SK-N-SH (cell line): ENCODE measurements around the gene FBXO10. TPM values are rescaled to one million over a fixed set of nuclear protein-coding genes. Genes with fewer than 3 reads are reported as not detected.

ENCODE experiments used
- CTCF ChIA-PET: fragments of 300-600, 350-600 bp; formaldehyde crosslinking; extraction: SDS; loops from one replicate; lab custom pipeline; 2021; lab: Yijun Ruan, JAX
- POLR2A ChIA-PET: fragments of 350-600 bp; sonication (Branson Sonifier 250); formaldehyde crosslinking; extraction: SDS; loops from one replicate; lab custom pipeline; 2020; ENCODE audit warnings: antibody characterized with exemption, inconsistent platforms; lab: Yijun Ruan, JAX
- DNase-seq: peaks from one replicate; pipeline ENCODE4 v3.0.0; 2012
- H2AFZ ChIP-seq: fragments of 200-600 bp; sonication (generic); 2 replicates; pipeline ENCODE4 v1.8.1; 2016; ENCODE audit warnings: antibody characterized with exemption, mild to moderate bottlenecking, low read depth
- H3F3A ChIP-seq: fragments of 200-600 bp; sonication (generic); replicated peaks from 2 replicates; pipeline ENCODE3; 2016; ENCODE audit warnings: antibody characterized with exemption, mild to moderate bottlenecking; ENCODE audit not compliant: insufficient read depth
- H3K27ac ChIP-seq, 2 experiments: fragments of 200-500 bp in 1 of 2; fragments of 200-600 bp in 1 of 2; sonication (Bioruptor generic) in 1 of 2; sonication (generic), shearing (Covaris generic) in 1 of 2; 2 replicates each; pipeline versions ENCODE4 v1.5.1 to v1.6.1; 2014 to 2016; ENCODE audit warnings: low read depth in 2 of 2, inconsistent platforms in 1 of 2, low read length in 1 of 2, mild to moderate bottlenecking in 1 of 2, mixed read lengths in 1 of 2
- H3K27me3 ChIP-seq: fragments of 200-600 bp; sonication (generic), shearing (Covaris generic); 2 replicates; pipeline ENCODE4 v1.6.1; 2016; ENCODE audit warnings: mixed run types; ENCODE audit not compliant: insufficient read depth
- H3K36me3 ChIP-seq, 2 experiments: fragments of 200-500 bp in 1 of 2; fragments of 200-600 bp in 1 of 2; sonication (Bioruptor generic) in 1 of 2; sonication (generic) in 1 of 2; replicated peaks in 1 of 2; 2 replicates each; pipeline versions ENCODE3 to v1.5.1; 2014 to 2016; ENCODE audit warnings: low read length in 1 of 2, mild to moderate bottlenecking in 1 of 2; ENCODE audit not compliant: insufficient read depth in 2 of 2, control insufficient read depth in 1 of 2
- H3K4me1 ChIP-seq, 2 experiments: fragments of 200-500 bp in 1 of 2; fragments of 200-600 bp in 1 of 2; sonication (Bioruptor generic) in 1 of 2; sonication (generic), shearing (Covaris generic) in 1 of 2; 2 replicates each; pipeline versions ENCODE4 v1.5.1 to v1.6.1; 2014 to 2016; ENCODE audit warnings: low read depth in 1 of 2, low read length in 1 of 2, mixed run types in 1 of 2; ENCODE audit not compliant: insufficient read depth in 2 of 2, control insufficient read depth in 1 of 2
- H3K4me2 ChIP-seq: fragments of 200-600 bp; sonication (generic), shearing (Covaris generic); 2 replicates; pipeline ENCODE4 v1.6.1; 2017; ENCODE audit warnings: mixed run types
- H3K4me3 ChIP-seq, 2 experiments: fragments of 200-500 bp in 1 of 2; fragments of 200-600 bp in 1 of 2; sonication (Bioruptor generic) in 1 of 2; sonication (generic), shearing (Covaris generic) in 1 of 2; 2 replicates each; pipeline versions ENCODE4 v1.5.1 to v1.8.1; 2014 to 2016; ENCODE audit warnings: low read depth in 2 of 2, inconsistent platforms in 1 of 2, low read length in 1 of 2, mild to moderate bottlenecking in 1 of 2, mixed read lengths in 1 of 2, moderate library complexity in 1 of 2
- H3K79me2 ChIP-seq: fragments of 200-600 bp; sonication (generic); 2 replicates; pipeline ENCODE4 v1.8.1; 2017; ENCODE audit warnings: mild to moderate bottlenecking; ENCODE audit not compliant: insufficient read depth
- H3K9ac ChIP-seq: fragments of 200-600 bp; sonication (generic); 2 replicates; pipeline ENCODE4 v1.6.1; 2017; ENCODE audit warnings: mixed run types
- H3K9me2 ChIP-seq: fragments of 200-600 bp; sonication (generic); 2 replicates; pipeline ENCODE4 v1.6.1; 2017; ENCODE audit warnings: mixed run types
- H3K9me3 ChIP-seq: fragments of 200-600 bp; sonication (generic); 2 replicates; pipeline ENCODE4 v1.6.1; 2017; ENCODE audit warnings: mixed run types, mild to moderate bottlenecking, moderate library complexity
- H4K20me1 ChIP-seq: fragments of 200-600 bp; sonication (generic); 2 replicates; pipeline ENCODE4 v1.6.1; 2017; ENCODE audit warnings: mild to moderate bottlenecking, mixed run types; ENCODE audit not compliant: insufficient read depth
- CHD2 ChIP-seq: fragments of 150-350 bp; IDR thresholded peaks from 2 replicates; pipeline ENCODE4 v1.6.1; 2018; ENCODE audit warnings: low read length; ENCODE audit not compliant: partially characterized antibody
- ELF1 ChIP-seq: IDR thresholded peaks from 2 replicates; pipeline ENCODE4 v1.4.0; 2012
- EP300 ChIP-seq, 2 experiments: IDR thresholded peaks; 2 replicates each; pipeline versions ENCODE4 v1.4.0 to v1.6.1; 2012; ENCODE audit warnings: borderline replicate concordance in 1 of 2, low read depth in 1 of 2, low read length in 1 of 2
- EZH2phosphoT487 ChIP-seq: fragments of 200-600 bp; sonication (generic); IDR thresholded peaks from 2 replicates; pipeline ENCODE4 v1.6.1; 2017; ENCODE audit warnings: low read depth, mixed run types, mild to moderate bottlenecking, antibody characterized with exemption, moderate library complexity, borderline replicate concordance
- FOSL2 ChIP-seq: IDR thresholded peaks from 2 replicates; pipeline ENCODE4 v1.4.0; 2012; ENCODE audit warnings: low read depth, mild to moderate bottlenecking, moderate library complexity, borderline replicate concordance
- FOXJ3 ChIP-seq: sonication (generic); formaldehyde crosslinking; IDR thresholded peaks from 2 replicates; pipeline ENCODE4 v1.5.1; 2020; ENCODE audit warnings: mild to moderate bottlenecking, missing genetic modification reagents
- FOXM1 ChIP-seq: IDR thresholded peaks from 2 replicates; pipeline ENCODE4 v1.4.0; 2012; ENCODE audit warnings: low read depth, mild to moderate bottlenecking
- GABPA ChIP-seq: IDR thresholded peaks from 2 replicates; pipeline ENCODE4 v1.4.0; 2012; ENCODE audit warnings: low read depth, mild to moderate bottlenecking
- GATA2 ChIP-seq: sonication (generic); formaldehyde crosslinking; IDR thresholded peaks from 2 replicates; pipeline ENCODE4 v1.5.0; 2020; ENCODE audit warnings: mild to moderate bottlenecking, missing genetic modification reagents
- JUND ChIP-seq: IDR thresholded peaks from 2 replicates; pipeline ENCODE4 v1.4.0; 2012
- MAX ChIP-seq: IDR thresholded peaks from 2 replicates; pipeline ENCODE4 v1.4.0; 2012; ENCODE audit warnings: low read depth
- MEF2A ChIP-seq: IDR thresholded peaks from 2 replicates; pipeline ENCODE4 v1.4.0; 2012; ENCODE audit warnings: low read depth, borderline replicate concordance
- MXI1 ChIP-seq: IDR thresholded peaks from 2 replicates; pipeline ENCODE4 v1.6.1; 2012; ENCODE audit warnings: mild to moderate bottlenecking, low read depth, low read length, improper control_type of control experiment
- NFIC ChIP-seq: IDR thresholded peaks from 2 replicates; pipeline ENCODE4 v1.4.0; 2012; ENCODE audit warnings: borderline replicate concordance
- NRF1 ChIP-seq: IDR thresholded peaks from 2 replicates; pipeline ENCODE4 v1.6.1; 2012; ENCODE audit warnings: low read depth, mild to moderate bottlenecking, low read length
- POLR2AphosphoS5 ChIP-seq: IDR thresholded peaks from 2 replicates; pipeline ENCODE4 v1.6.1; 2012; ENCODE audit warnings: low read depth, low read length
- RXRA ChIP-seq: IDR thresholded peaks from 2 replicates; pipeline ENCODE4 v1.4.0; 2012; ENCODE audit warnings: low read depth, mild to moderate bottlenecking, borderline replicate concordance
- SIN3A ChIP-seq: IDR thresholded peaks from 2 replicates; pipeline ENCODE4 v1.6.1; 2012; ENCODE audit warnings: low read depth, mild to moderate bottlenecking, low read length, moderate library complexity, borderline replicate concordance
- TAF1 ChIP-seq: IDR thresholded peaks from 2 replicates; pipeline ENCODE4 v1.6.1; 2012; ENCODE audit warnings: low read depth, mild to moderate bottlenecking, low read length, moderate library complexity, borderline replicate concordance
- TCF12 ChIP-seq: IDR thresholded peaks from 2 replicates; pipeline ENCODE4 v1.4.0; 2012
- TEAD4 ChIP-seq: IDR thresholded peaks from 2 replicates; pipeline ENCODE4 v1.4.0; 2012; ENCODE audit warnings: mild to moderate bottlenecking, borderline replicate concordance; ENCODE audit not compliant: insufficient read depth
- YY1 ChIP-seq: IDR thresholded peaks from 2 replicates; pipeline ENCODE4 v1.4.0; 2012; ENCODE audit warnings: low read depth, mild to moderate bottlenecking
- WGBS: methylation state at CpG from one replicate; pipeline ENCODE4 v1.1.6; 2017; ENCODE audit warnings: low lambda C conversion rate; 5-methylcytosine and 5-hydroxymethylcytosine counted together
- polyA plus RNA-seq, 3 experiments: library from polyadenylated mRNA; depleted of rRNA; stranded (reverse); fragments of >200 nt; gene quantifications; 2 replicates each; pipeline ENCODE4 v1.2.3, GENCODE V29; 2012
- TF ChIP-seq, protein P1 (sequence below): IDR thresholded peaks from 2 replicates; pipeline ENCODE4 v1.6.1; 2012; ENCODE audit warnings: mild to moderate bottlenecking, low read depth, low read length, moderate library complexity
- TF ChIP-seq, protein P2 (sequence below): fragments of 150-350 bp; IDR thresholded peaks from 2 replicates; pipeline ENCODE4 v1.6.1; 2016; ENCODE audit warnings: mild to moderate bottlenecking, low read depth, low read length
- TF ChIP-seq, protein P3 (sequence below): fragments of 200-600 bp; sonication (generic); IDR thresholded peaks from 2 replicates; pipeline ENCODE4 v1.6.1; 2017; ENCODE audit warnings: antibody characterized with exemption, mild to moderate bottlenecking, moderate library complexity

Gene FBXO10
- polyA plus RNA-seq, 1 of the 3 experiments (the other 2 are of a cell fraction): 10.1 TPM

- TF ChIP-seq SIN3A (no peak), TEAD4 (no peak), MXI1 (no peak)
Measured at GRCh38 chr9:37623267-37623666, 47.1 kb upstream of the FBXO10 start (continued).

GRCh38 chr9:37622462-37622861 lies 46.3 kb upstream of the FBXO10 start:
- H3K36me3 ChIP-seq: no peaks in the 10 kb centered on the region
- H3K4me3 ChIP-seq: no peak overlapping the region
- H3K79me2 ChIP-seq: no peaks in the 10 kb centered on the region
- no peaks in the 10 kb centered on the region for H4K20me1 ChIP-seq
- no peaks in the 10 kb centered on the region for H3K9me3 ChIP-seq
- H3K9ac ChIP-seq: no peak overlapping the region
- DNase-seq: peak; percentile 49
- CTCF ChIA-PET: interaction anchor here (1.1 to 2.8 kb wide), 3 partner anchors 12 to 28 kb away, joined by 3 to 15 read pairs (median 5); partner anchors contain the start of gene FRMPD1
- peak overlapping the region in 1 of 2 experiments; percentile 92; a peak in 2 of 4 replicates for H3K27ac ChIP-seq
- no peaks in the 10 kb centered on the region for H3K9me2 ChIP-seq
- 8% methylated on average over 4 of the region's 4 CpGs for WGBS
- H3K27me3 ChIP-seq: no peaks in the 10 kb centered on the region
- peaks cover 0 to 23% of the 10 kb centered on the region in 2 experiments; a peak in 2 of 4 replicates for H3K4me1 ChIP-seq
- H2AFZ ChIP-seq: no peak overlapping the region
- H3K4me2 ChIP-seq: no peak overlapping the region
- H3F3A ChIP-seq: no peaks in the 10 kb centered on the region
- POLR2A ChIA-PET: interaction anchor here (0.5 to 1.1 kb wide), 5 partner anchors 32 to 199 kb away, joined by 3 read pairs; no protein-coding TSS in a partner anchor
- TF ChIP-seq JUND (no peak), EP300 (IDR thresholded peaks at IDR 0.05; ENCODE audit: borderline replicate concordance in 1 of 2, low read depth in 1 of 2, low read length in 1 of 2) (peak in 1 of 2 experiments; percentile 81; a peak in 2 of 4 replicates), NFIC (no peak), SIN3A (no peak), MAX (no peak), FOSL2 (no peak), MEF2A (no peak), EZH2phosphoT487 (no peak), GABPA (no peak), TCF12 (peak; percentile 59), RXRA (no peak), TAF1 (no peak), MXI1 (no peak), CHD2 (peak; percentile 37), YY1 (no peak), POLR2AphosphoS5 (no peak), ELF1 (no peak), FOXM1 (no peak), NRF1 (no peak), FOXJ3 (no peak), TEAD4 (no peak), GATA2 (CRISPR knock-in tag) (peak; percentile 92)
- TF ChIP-seq, protein P1, sequence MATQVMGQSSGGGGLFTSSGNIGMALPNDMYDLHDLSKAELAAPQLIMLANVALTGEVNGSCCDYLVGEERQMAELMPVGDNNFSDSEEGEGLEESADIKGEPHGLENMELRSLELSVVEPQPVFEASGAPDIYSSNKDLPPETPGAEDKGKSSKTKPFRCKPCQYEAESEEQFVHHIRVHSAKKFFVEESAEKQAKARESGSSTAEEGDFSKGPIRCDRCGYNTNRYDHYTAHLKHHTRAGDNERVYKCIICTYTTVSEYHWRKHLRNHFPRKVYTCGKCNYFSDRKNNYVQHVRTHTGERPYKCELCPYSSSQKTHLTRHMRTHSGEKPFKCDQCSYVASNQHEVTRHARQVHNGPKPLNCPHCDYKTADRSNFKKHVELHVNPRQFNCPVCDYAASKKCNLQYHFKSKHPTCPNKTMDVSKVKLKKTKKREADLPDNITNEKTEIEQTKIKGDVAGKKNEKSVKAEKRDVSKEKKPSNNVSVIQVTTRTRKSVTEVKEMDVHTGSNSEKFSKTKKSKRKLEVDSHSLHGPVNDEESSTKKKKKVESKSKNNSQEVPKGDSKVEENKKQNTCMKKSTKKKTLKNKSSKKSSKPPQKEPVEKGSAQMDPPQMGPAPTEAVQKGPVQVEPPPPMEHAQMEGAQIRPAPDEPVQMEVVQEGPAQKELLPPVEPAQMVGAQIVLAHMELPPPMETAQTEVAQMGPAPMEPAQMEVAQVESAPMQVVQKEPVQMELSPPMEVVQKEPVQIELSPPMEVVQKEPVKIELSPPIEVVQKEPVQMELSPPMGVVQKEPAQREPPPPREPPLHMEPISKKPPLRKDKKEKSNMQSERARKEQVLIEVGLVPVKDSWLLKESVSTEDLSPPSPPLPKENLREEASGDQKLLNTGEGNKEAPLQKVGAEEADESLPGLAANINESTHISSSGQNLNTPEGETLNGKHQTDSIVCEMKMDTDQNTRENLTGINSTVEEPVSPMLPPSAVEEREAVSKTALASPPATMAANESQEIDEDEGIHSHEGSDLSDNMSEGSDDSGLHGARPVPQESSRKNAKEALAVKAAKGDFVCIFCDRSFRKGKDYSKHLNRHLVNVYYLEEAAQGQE: no peak
- TF ChIP-seq, protein P2, sequence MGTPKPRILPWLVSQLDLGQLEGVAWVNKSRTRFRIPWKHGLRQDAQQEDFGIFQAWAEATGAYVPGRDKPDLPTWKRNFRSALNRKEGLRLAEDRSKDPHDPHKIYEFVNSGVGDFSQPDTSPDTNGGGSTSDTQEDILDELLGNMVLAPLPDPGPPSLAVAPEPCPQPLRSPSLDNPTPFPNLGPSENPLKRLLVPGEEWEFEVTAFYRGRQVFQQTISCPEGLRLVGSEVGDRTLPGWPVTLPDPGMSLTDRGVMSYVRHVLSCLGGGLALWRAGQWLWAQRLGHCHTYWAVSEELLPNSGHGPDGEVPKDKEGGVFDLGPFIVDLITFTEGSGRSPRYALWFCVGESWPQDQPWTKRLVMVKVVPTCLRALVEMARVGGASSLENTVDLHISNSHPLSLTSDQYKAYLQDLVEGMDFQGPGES: no peak
- TF ChIP-seq, protein P3, sequence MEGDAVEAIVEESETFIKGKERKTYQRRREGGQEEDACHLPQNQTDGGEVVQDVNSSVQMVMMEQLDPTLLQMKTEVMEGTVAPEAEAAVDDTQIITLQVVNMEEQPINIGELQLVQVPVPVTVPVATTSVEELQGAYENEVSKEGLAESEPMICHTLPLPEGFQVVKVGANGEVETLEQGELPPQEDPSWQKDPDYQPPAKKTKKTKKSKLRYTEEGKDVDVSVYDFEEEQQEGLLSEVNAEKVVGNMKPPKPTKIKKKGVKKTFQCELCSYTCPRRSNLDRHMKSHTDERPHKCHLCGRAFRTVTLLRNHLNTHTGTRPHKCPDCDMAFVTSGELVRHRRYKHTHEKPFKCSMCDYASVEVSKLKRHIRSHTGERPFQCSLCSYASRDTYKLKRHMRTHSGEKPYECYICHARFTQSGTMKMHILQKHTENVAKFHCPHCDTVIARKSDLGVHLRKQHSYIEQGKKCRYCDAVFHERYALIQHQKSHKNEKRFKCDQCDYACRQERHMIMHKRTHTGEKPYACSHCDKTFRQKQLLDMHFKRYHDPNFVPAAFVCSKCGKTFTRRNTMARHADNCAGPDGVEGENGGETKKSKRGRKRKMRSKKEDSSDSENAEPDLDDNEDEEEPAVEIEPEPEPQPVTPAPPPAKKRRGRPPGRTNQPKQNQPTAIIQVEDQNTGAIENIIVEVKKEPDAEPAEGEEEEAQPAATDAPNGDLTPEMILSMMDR: no peak
